ENCODE results near the gene IFT22.

IFT22 gene

GRCh38 chr7:101363196-101363733 lies 41.7 kb upstream of the IFT22 start:
- Histone ChIP-seq H3K9ac (ENCODE audit: low read length) (no peak overlapping the region), H3K9me2 (replicated peaks; ENCODE audit: insufficient read depth, low read length) (no peaks in the 10 kb centered on the region), H2AFZ (ENCODE audit: low read depth, low read length, severe bottlenecking) (no peak overlapping the region), H3F3A (ENCODE audit: insufficient read depth) (no peaks in the 10 kb centered on the region), H3K79me2 (ENCODE audit: insufficient read depth, low read length) (no peaks in the 10 kb centered on the region), H3K36me3 (ENCODE audit: low read length) (no peaks in the 10 kb centered on the region), H3K27ac (ENCODE audit: low read depth, low read length) (no peak overlapping the region), H3K27me3 (ENCODE audit: low read length) (0 out of 2 replicates have a peak, but pooled peaks cover 5% of the 10 kb centered on the region), H3K4me3 (ENCODE audit: insufficient read depth, low read length, poor library complexity, severe bottlenecking) (no peak overlapping the region), H4K20me1 (ENCODE audit: low read depth, low read length) (no peaks in the 10 kb centered on the region), H3K9me3 (ENCODE audit: insufficient read depth, low read length) (no peaks in the 10 kb centered on the region), H3K4me2 (ENCODE audit: low read depth, low read length, poor library complexity, severe bottlenecking) (no peak overlapping the region)
- TF ChIP-seq EZH2phosphoT487 (conservative IDR thresholded peaks at IDR 0.05; ENCODE audit: low read length) = no peak
- TF ChIP-seq, protein P1, sequence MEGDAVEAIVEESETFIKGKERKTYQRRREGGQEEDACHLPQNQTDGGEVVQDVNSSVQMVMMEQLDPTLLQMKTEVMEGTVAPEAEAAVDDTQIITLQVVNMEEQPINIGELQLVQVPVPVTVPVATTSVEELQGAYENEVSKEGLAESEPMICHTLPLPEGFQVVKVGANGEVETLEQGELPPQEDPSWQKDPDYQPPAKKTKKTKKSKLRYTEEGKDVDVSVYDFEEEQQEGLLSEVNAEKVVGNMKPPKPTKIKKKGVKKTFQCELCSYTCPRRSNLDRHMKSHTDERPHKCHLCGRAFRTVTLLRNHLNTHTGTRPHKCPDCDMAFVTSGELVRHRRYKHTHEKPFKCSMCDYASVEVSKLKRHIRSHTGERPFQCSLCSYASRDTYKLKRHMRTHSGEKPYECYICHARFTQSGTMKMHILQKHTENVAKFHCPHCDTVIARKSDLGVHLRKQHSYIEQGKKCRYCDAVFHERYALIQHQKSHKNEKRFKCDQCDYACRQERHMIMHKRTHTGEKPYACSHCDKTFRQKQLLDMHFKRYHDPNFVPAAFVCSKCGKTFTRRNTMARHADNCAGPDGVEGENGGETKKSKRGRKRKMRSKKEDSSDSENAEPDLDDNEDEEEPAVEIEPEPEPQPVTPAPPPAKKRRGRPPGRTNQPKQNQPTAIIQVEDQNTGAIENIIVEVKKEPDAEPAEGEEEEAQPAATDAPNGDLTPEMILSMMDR (IDR thresholded peaks at IDR 0.05; ENCODE audit: insufficient read depth, low read length, poor library complexity, severe bottlenecking) = no peak

- no peaks in the 10 kb centered on the region for H3K27me3 ChIP-seq (ENCODE audit: low read length)
- H2AFZ ChIP-seq (ENCODE audit: low read depth, low read length, severe bottlenecking) = no peak within 1 kb of the TSS
- H3K9me3 ChIP-seq (ENCODE audit: insufficient read depth, low read length) = no peaks in the 10 kb centered on the region
- no peak within 1 kb of the TSS for H3K4me2 ChIP-seq (ENCODE audit: low read depth, low read length, poor library complexity, severe bottlenecking)
- no peak within 1 kb of the TSS for H3K9ac ChIP-seq (ENCODE audit: low read length)
- H3K79me2 ChIP-seq (ENCODE audit: insufficient read depth, low read length) = no peaks in the 10 kb centered on the region
- H3K36me3 ChIP-seq (ENCODE audit: low read length) = no peaks in the 10 kb centered on the region
- no peak within 1 kb of the TSS for H3K4me3 ChIP-seq (ENCODE audit: insufficient read depth, low read length, poor library complexity, severe bottlenecking)
- H4K20me1 ChIP-seq (ENCODE audit: low read depth, low read length) = no peaks in the 10 kb centered on the region
- no peaks in the 10 kb centered on the region for H3K9me2 ChIP-seq (replicated peaks; ENCODE audit: insufficient read depth, low read length)
- H3F3A ChIP-seq (ENCODE audit: insufficient read depth) = no peaks in the 10 kb centered on the region
- no peak within 1 kb of the TSS for H3K27ac ChIP-seq (ENCODE audit: low read depth, low read length)
- TF ChIP-seq, protein P1 (IDR thresholded peaks at IDR 0.05; ENCODE audit: insufficient read depth, low read length, poor library complexity, severe bottlenecking) = no peak
- no peak for TF ChIP-seq EZH2phosphoT487 (conservative IDR thresholded peaks at IDR 0.05; ENCODE audit: low read length)
Observed at GRCh38 chr7:101362334-101363195, 41.0 kb upstream of the IFT22 start, which contains the start of gene COL26A1. TSS of gene COL26A1 (plus strand) at chr7:101362875. CDS start at chr7:101363033, 158 bp downstream.

- no peak overlapping the region for H2AFZ ChIP-seq (ENCODE audit: low read depth, low read length, severe bottlenecking)
- H4K20me1 ChIP-seq (ENCODE audit: low read depth, low read length) = no peaks in the 10 kb centered on the region
- H3K27ac ChIP-seq (ENCODE audit: low read depth, low read length) = no peak overlapping the region
- H3K27me3 ChIP-seq (ENCODE audit: low read length) = no peaks in the 10 kb centered on the region
- H3K36me3 ChIP-seq (ENCODE audit: low read length) = no peaks in the 10 kb centered on the region
- no peak overlapping the region for H3K4me3 ChIP-seq (ENCODE audit: insufficient read depth, low read length, poor library complexity, severe bottlenecking)
- H3K9me2 ChIP-seq (replicated peaks; ENCODE audit: insufficient read depth, low read length) = no peaks in the 10 kb centered on the region
- no peaks in the 10 kb centered on the region for H3F3A ChIP-seq (ENCODE audit: insufficient read depth)
- H3K4me2 ChIP-seq (ENCODE audit: low read depth, low read length, poor library complexity, severe bottlenecking) = no peak overlapping the region
- TF ChIP-seq, protein P1 (IDR thresholded peaks at IDR 0.05; ENCODE audit: insufficient read depth, low read length, poor library complexity, severe bottlenecking) = no peak
- no peak for TF ChIP-seq EZH2phosphoT487 (conservative IDR thresholded peaks at IDR 0.05; ENCODE audit: low read length)
- no peak overlapping the region for H3K9ac ChIP-seq (ENCODE audit: low read length)
- no peaks in the 10 kb centered on the region for H3K79me2 ChIP-seq (ENCODE audit: insufficient read depth, low read length)
- no peaks in the 10 kb centered on the region for H3K9me3 ChIP-seq (ENCODE audit: insufficient read depth, low read length)
Observed at GRCh38 chr7:101357433-101357832, 35.8 kb upstream of the IFT22 start.
